Measurements from ENCODE around the gene ZNF177.

GRCh38 chr19:9352505-9352904 lies 10.3 kb upstream of the ZNF177 start:
- TF ChIP-seq EP300 (IDR thresholded peaks at IDR 0.05) (no peak), CTCF (IDR thresholded peaks at IDR 0.05) (no peak), POLR2AphosphoS5 (IDR thresholded peaks at IDR 0.05) (no peak)

Data from sigmoid colon (tissue), 4 donors.